ENCODE results near the gene PHOX2B. TPM values are rescaled to one million over a fixed set of nuclear protein-coding genes. Genes with fewer than 3 reads are reported as not detected.
"Not testable (repeated sequence)": the region's sequence is repeated elsewhere in the genome, so short reads cannot be mapped to it uniquely, and the experiment has no call there.

The PHOX2B gene
- total RNA-seq, 6 experiments from 2014 or later, result not detected

GRCh38 chr4:41744572-41745291 lies 3.8 kb downstream of the PHOX2B start:
- 4% methylated on average over 29 of the region's 33 CpGs for WGBS (ENCODE audit: insufficient coverage, low coverage, low lambda C conversion rate, missing lambda C conversion rate)
- H3K4me1 ChIP-seq, result no peaks in the 10 kb centered on the region
- no peaks in the 10 kb centered on the region for H3K9me3 ChIP-seq
- H3K27me3 ChIP-seq, result peaks cover 18 to 39% of the 10 kb centered on the region in 2 donors
- H3K36me3 ChIP-seq, result no peaks in the 10 kb centered on the region
- DNase-seq, result no peak
- intact Hi-C loops (cut with DNase I), result no loop called here
- TF ChIP-seq CTCF (IDR thresholded peaks at IDR 0.05) (no peak), POLR2A (IDR thresholded peaks at IDR 0.05) (no peak)
- no peak overlapping the region for H3K27ac ChIP-seq
- no peak overlapping the region for H3K4me3 ChIP-seq
- ATAC-seq, result no peak

GRCh38 chr4:41741354-41741753 lies 7.2 kb downstream of the PHOX2B start:
- ATAC-seq, result no peak
- peaks cover 0 to 12% of the 10 kb centered on the region in 2 donors for H3K27me3 ChIP-seq
- H3K27ac ChIP-seq, result no peak overlapping the region
- H3K4me1 ChIP-seq, result no peaks in the 10 kb centered on the region
- 41% methylated on average over 2 of the region's 2 CpGs for WGBS (ENCODE audit: insufficient coverage, low coverage, low lambda C conversion rate, missing lambda C conversion rate)
- no peak for TF ChIP-seq POLR2A (IDR thresholded peaks at IDR 0.05)
- no peak for TF ChIP-seq CTCF (IDR thresholded peaks at IDR 0.05)
- H3K9me3 ChIP-seq, result no peaks in the 10 kb centered on the region
- no peak for DNase-seq
- no peaks in the 10 kb centered on the region for H3K36me3 ChIP-seq
- intact Hi-C loops (cut with DNase I), result no loop called here
- no peak overlapping the region for H3K4me3 ChIP-seq

DNA sequence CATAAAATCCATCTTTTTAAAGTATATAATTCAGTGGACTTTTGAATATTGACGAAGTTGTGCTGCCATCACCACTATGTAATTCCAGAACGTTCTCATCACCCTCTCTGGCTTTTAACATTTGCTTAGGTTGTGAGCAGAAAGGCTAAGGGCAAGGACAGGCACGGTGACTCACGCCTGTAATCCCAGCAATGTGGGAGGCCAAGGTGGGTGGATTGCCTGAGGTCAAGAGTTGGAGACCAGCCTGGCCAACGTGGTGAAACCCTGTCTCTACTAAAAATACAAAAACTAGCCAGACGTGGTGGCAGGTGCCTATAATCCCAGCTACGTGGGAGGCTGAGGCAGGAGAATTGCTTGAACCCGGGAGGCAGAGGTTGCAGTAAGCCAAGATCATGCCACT lies 11.0 kb downstream of the PHOX2B start:
- H3K4me1 ChIP-seq; H3K4me3 ChIP-seq; H3K27me3 ChIP-seq; H3K9me3 ChIP-seq; H3K36me3 ChIP-seq; intact Hi-C loops (cut with DNase I); ATAC-seq; H3K27ac ChIP-seq; DNase-seq: not testable (repeated sequence)
- 32% methylated on average over 6 of the region's 8 CpGs for WGBS (ENCODE audit: insufficient coverage, low coverage, low lambda C conversion rate, missing lambda C conversion rate)

DNA sequence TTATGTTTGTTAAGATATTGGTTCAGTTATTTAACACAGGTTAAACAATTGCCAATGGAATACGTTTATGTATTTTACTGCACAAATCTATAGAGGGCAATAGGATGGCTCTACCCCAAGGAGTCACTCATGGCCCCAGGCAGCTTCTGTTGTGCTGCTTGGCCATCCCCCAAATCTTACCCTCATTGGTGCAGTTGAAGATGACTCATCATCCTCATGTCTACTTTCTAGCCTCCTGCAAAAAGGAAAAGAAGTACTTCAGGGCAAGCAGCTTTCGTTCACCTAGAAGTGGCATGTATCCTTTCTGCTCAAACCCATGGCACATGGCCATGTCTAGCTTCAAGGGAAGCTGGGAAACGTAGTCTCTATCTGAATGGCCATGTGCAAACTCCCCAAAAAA lies 14.2 kb downstream of the PHOX2B start:
- Histone ChIP-seq H3K9me3 (no peaks in the 10 kb centered on the region), H3K36me3 (no peaks in the 10 kb centered on the region), H3K27ac (no peak overlapping the region), H3K4me1 (no peaks in the 10 kb centered on the region), H3K27me3 (no peaks in the 10 kb centered on the region), H3K4me3 (no peak overlapping the region)
- 38% methylated on average over 2 of the region's 3 CpGs for WGBS (ENCODE audit: insufficient coverage, low coverage, low lambda C conversion rate, missing lambda C conversion rate)
- intact Hi-C loops (cut with DNase I), result no loop called here
- DNase-seq, result no peak
- ATAC-seq, result no peak
- no peak for TF ChIP-seq POLR2A (IDR thresholded peaks at IDR 0.05)
- no peak for TF ChIP-seq CTCF (IDR thresholded peaks at IDR 0.05)

DNA sequence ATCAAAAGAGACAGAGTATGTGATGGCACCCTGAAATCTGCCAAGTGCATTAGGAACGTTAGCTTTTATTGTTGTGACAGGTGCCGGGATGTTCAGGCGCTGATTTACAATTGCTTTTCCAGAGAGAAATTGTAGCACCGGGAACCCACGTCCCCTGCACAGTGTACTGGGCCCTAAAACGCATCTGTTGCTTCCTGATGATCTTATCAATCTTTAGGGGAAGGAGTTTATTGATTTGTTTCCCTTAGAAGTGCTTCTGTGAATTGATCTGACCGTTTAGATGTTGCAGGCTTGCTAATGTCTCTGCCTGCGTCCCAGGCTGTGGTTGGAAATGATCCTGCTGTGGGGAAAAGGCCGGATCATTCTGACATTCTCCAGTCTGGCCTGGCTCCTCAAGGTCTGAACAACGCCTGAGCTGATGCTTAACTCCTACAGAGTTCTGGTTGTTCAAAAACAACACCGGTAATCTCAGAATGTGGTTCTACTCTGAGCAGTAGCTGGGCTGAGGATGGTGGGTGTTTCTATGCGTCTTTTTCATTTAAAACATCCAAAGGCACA lies 16.9 kb downstream of the PHOX2B start:
- ATAC-seq, result no peak
- TF ChIP-seq CTCF (IDR thresholded peaks at IDR 0.05) (no peak), POLR2A (IDR thresholded peaks at IDR 0.05) (no peak)
- Histone ChIP-seq H3K4me3 (no peak overlapping the region), H3K4me1 (no peaks in the 10 kb centered on the region), H3K27ac (no peak overlapping the region), H3K36me3 (no peaks in the 10 kb centered on the region), H3K27me3 (no peaks in the 10 kb centered on the region), H3K9me3 (no peaks in the 10 kb centered on the region)
- WGBS (ENCODE audit: insufficient coverage, low coverage, low lambda C conversion rate, missing lambda C conversion rate), result 26% methylated on average over 10 of the region's 12 CpGs
- intact Hi-C loops (cut with DNase I), result no loop called here
- DNase-seq, result no peak
